Activated T-helper 1 cell treated with anti-CD3 and anti-CD28 coated beads, Interleukin-12 subunit alpha, Interleukin-12 subunit beta, Interleukin-2, Interleukin-4 antibody, amounts not matched to agents 30 ng/mL and 10 ng/mL and 1 ng/mL, durations not matched to agents 14 hours and 24 hours and 36 hours (primary cell): ENCODE results near the gene RPL37. TPM values are rescaled to one million over a fixed set of nuclear protein-coding genes. Genes with fewer than 3 reads are reported as not detected.
"Not testable (repeated sequence)": the region's sequence is repeated elsewhere in the genome, so short reads cannot be mapped to it uniquely, and the experiment has no call there.

Experiments
- DNase-seq: peaks from one replicate; pipeline ENCODE4 v3.0.0; 2021; ENCODE audit warnings: low spot score
- H3K27ac Mint-ChIP-seq: one replicate; pipeline ENCODE4 v1.8.0; 2021; ENCODE audit warnings: mild to moderate bottlenecking, mixed read lengths
- H3K27me3 Mint-ChIP-seq: one replicate; pipeline ENCODE4 v1.8.0; 2022; ENCODE audit warnings: mild to moderate bottlenecking, moderate library complexity, mixed read lengths; ENCODE audit not compliant: insufficient read depth
- H3K36me3 Mint-ChIP-seq: one replicate; pipeline ENCODE4 v1.8.0; 2021; ENCODE audit warnings: low read depth, mixed read lengths
- H3K4me1 Mint-ChIP-seq: one replicate; pipeline ENCODE4 v1.8.0; 2021; ENCODE audit warnings: low read depth, mixed read lengths
- H3K4me3 Mint-ChIP-seq: one replicate; pipeline ENCODE4 v1.8.0; 2021; ENCODE audit warnings: mild to moderate bottlenecking, moderate library complexity, mixed read lengths
- H3K9me3 Mint-ChIP-seq: one replicate; pipeline ENCODE4 v1.8.0; 2021; ENCODE audit warnings: mixed read lengths
- intact Hi-C: fragments of 100-400 bp; cut with micrococcal nuclease; formaldehyde crosslinking; loops from one replicate; pipeline ENCODE4 v1.15.1; 2024
- total RNA-seq: library from RNA; stranded (reverse); gene quantifications from 2 replicates; pipeline ENCODE4 v1.2.3, GENCODE V29; 2022

Gene RPL37
- total RNA-seq, 1 donor from 2014 or later, result 1,473 TPM

GRCh38 chr5:40786664-40787063, 48.4 kb downstream of the RPL37 start:
- Mint-ChIP-seq H3K4me1 (peaks cover 32% of the 10 kb centered on the region), H3K36me3 (peaks cover 26% of the 10 kb centered on the region)
- DNase-seq, H3K9me3 Mint-ChIP-seq, H3K27me3 Mint-ChIP-seq, H3K27ac Mint-ChIP-seq, intact Hi-C loops, H3K4me3 Mint-ChIP-seq: not testable (repeated sequence)

DNA sequence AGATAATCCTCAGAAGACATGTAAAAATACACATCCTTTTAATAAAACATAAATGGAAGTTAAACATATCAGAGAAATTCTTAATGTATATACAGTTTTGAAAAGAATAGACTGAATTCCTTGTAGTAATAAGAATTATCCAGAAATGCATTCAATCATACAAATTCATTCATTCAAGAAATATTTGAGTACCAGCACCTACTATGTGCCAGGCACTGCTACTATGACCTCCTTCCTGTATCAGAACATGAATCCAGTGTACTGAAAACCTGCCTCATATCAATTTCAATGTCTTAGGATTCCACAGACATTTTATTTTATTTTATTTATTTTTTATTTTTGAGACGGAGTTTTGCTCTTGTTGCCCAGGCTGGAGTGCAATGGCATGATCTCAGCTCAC, 50.1 kb downstream of the RPL37 start:
- Mint-ChIP-seq H3K27me3 (no peaks in the 10 kb centered on the region), H3K9me3 (peaks cover 9% of the 10 kb centered on the region), H3K4me3 (no peak overlapping the region), H3K36me3 (peaks cover 26% of the 10 kb centered on the region), H3K27ac (no peak overlapping the region), H3K4me1 (peaks cover 34% of the 10 kb centered on the region)
- intact Hi-C loops, result no loop called here
- no peak for DNase-seq

DNA sequence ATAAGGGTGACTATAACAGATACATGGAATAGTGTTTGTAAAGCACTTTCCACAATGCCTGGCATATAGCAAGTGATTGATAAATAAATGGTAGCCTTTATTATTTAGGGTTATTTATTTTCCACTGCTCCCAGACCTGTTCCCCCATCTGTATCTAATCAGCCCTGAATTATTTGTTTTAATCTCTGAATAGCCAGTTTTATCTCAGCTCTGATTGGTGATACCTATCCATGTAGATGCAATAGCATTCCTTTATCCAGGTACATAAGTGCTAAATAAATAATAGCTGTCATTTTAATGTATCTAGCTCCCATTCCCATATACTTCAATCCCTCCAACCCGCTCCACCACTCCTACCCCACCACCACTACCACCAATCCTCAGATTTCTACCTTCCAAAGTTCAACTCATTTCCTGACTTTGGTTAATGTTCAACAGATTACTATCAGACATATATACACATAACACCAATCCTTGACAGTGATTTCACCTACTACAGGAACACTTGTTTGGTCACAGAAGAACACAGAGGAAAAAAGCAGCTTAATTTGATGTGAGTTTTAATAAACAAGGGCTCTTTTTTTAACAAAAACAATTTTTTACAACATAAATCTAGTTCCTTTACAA, 50.9 kb downstream of the RPL37 start:
- Mint-ChIP-seq H3K4me1 (peaks cover 30% of the 10 kb centered on the region), H3K36me3 (peaks cover 23% of the 10 kb centered on the region), H3K4me3 (no peak overlapping the region), H3K27ac (no peak overlapping the region), H3K27me3 (no peaks in the 10 kb centered on the region), H3K9me3 (peaks cover 9% of the 10 kb centered on the region)
- intact Hi-C loops, result no loop called here
- no peak for DNase-seq

DNA sequence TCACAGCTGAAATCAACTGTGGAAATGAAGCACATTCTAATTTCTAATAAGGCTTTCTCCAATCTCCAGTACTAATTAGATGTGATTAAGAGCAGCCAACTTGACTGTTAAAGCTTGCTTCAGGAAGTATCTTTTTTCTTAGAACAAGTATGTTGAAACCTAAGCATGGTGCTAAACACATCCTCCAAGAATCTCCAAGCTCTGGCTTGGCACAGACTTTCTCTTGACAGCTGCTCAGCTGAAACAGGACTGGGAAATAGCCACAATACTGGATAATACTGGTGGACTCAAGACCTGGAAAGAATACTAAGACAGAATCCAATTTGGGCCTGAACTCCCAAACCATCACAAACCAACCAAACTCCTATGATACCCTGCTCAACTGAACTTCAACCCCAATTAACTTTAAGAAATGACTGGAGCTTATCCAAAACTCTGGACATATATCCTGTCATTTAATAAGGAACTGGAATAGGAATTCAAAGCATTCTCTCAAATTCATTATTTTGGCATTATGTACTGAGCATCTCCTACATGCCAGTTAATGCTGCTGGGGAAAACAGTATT, 53.1 kb downstream of the RPL37 start:
- Mint-ChIP-seq H3K4me3 (no peak overlapping the region), H3K9me3 (no peaks in the 10 kb centered on the region), H3K27ac (no peak overlapping the region), H3K4me1 (peaks cover 28% of the 10 kb centered on the region), H3K36me3 (peaks cover 9% of the 10 kb centered on the region), H3K27me3 (no peaks in the 10 kb centered on the region)
- DNase-seq, result no peak
- intact Hi-C loops, result no loop called here

- H3K4me1 Mint-ChIP-seq, result peaks cover 38% of the 10 kb centered on the region
- no peak overlapping the region for H3K27ac Mint-ChIP-seq
- peaks cover 12% of the 10 kb centered on the region for H3K36me3 Mint-ChIP-seq
- no peak overlapping the region for H3K4me3 Mint-ChIP-seq
- DNase-seq, result no peak
- H3K27me3 Mint-ChIP-seq, result no peaks in the 10 kb centered on the region
- H3K9me3 Mint-ChIP-seq, result no peaks in the 10 kb centered on the region
- intact Hi-C loops, result no loop called here
Observed at GRCh38 chr5:40780858-40781257, 54.2 kb downstream of the RPL37 start.

DNA sequence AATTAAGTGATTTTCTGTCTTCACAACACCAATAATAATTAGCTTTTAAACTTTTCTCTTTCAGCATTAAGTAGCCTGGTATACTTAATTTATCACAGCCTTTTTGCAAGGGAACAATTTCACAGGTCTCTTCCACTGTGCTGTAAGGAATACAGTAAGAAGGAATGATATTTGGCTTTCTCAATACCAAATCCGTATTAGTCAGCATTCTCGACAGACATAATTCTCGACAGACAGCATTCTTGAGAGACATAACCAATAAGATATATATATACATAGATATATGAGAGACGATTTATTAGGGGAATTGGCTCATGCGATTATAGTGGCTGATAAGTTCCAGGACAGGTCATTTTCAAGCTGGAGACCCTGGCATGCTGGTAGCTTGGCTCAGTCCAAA, 54.8 kb downstream of the RPL37 start:
- no peak overlapping the region for H3K4me3 Mint-ChIP-seq
- intact Hi-C loops, result no loop called here

GRCh38 chr5:40779561-40779960, 55.5 kb downstream of the RPL37 start:
- peaks cover 41% of the 10 kb centered on the region for H3K4me1 Mint-ChIP-seq
- H3K36me3 Mint-ChIP-seq, result peaks cover 18% of the 10 kb centered on the region
- H3K27me3 Mint-ChIP-seq, result no peaks in the 10 kb centered on the region
- no peaks in the 10 kb centered on the region for H3K9me3 Mint-ChIP-seq
- no peak overlapping the region for H3K27ac Mint-ChIP-seq
- no peak overlapping the region for H3K4me3 Mint-ChIP-seq
- intact Hi-C loops, result no loop called here
- DNase-seq, result no peak

More for the DNA sequence above, 54.8 kb downstream of the RPL37 start:
- H3K36me3 Mint-ChIP-seq, result peaks cover 14% of the 10 kb centered on the region
- H3K27me3 Mint-ChIP-seq, result no peaks in the 10 kb centered on the region
- H3K4me1 Mint-ChIP-seq, result peaks cover 43% of the 10 kb centered on the region
- H3K27ac Mint-ChIP-seq, result no peak overlapping the region
- H3K9me3 Mint-ChIP-seq, result no peaks in the 10 kb centered on the region
- no peak for DNase-seq

- H3K27me3 Mint-ChIP-seq, result no peaks in the 10 kb centered on the region
- H3K9me3 Mint-ChIP-seq, result no peaks in the 10 kb centered on the region
- intact Hi-C loops, result no loop called here
- H3K4me1 Mint-ChIP-seq, result peaks cover 35% of the 10 kb centered on the region
- no peak overlapping the region for H3K4me3 Mint-ChIP-seq
- H3K27ac Mint-ChIP-seq, result no peak overlapping the region
- peaks cover 24% of the 10 kb centered on the region for H3K36me3 Mint-ChIP-seq
- DNase-seq, result no peak
Observed at GRCh38 chr5:40778133-40778532, 56.9 kb downstream of the RPL37 start.

- no peaks in the 10 kb centered on the region for H3K27me3 Mint-ChIP-seq
- H3K36me3 Mint-ChIP-seq, result peaks cover 28% of the 10 kb centered on the region
- DNase-seq, result no peak
- no peak overlapping the region for H3K4me3 Mint-ChIP-seq
- intact Hi-C loops, result no loop called here
- no peaks in the 10 kb centered on the region for H3K9me3 Mint-ChIP-seq
- H3K4me1 Mint-ChIP-seq, result peaks cover 23% of the 10 kb centered on the region
- no peak overlapping the region for H3K27ac Mint-ChIP-seq
Observed at GRCh38 chr5:40776658-40776977, 58.4 kb downstream of the RPL37 start.

- intact Hi-C loops, result no loop called here
- no peaks in the 10 kb centered on the region for H3K9me3 Mint-ChIP-seq
- peaks cover 19% of the 10 kb centered on the region for H3K4me1 Mint-ChIP-seq
- no peak overlapping the region for H3K4me3 Mint-ChIP-seq
- DNase-seq, result no peak
- H3K27me3 Mint-ChIP-seq, result no peaks in the 10 kb centered on the region
- H3K36me3 Mint-ChIP-seq, result peaks cover 28% of the 10 kb centered on the region
- peak overlapping the region; percentile 41 for H3K27ac Mint-ChIP-seq
Observed at GRCh38 chr5:40775846-40776657, 59.0 kb downstream of the RPL37 start.

Other genes with a start within 250 kb of the RPL37 start
- 57.3 and 61.0 TPM in 2 replicates for gene PTGER4, start 155.3 kb downstream of the RPL37 start, total RNA-seq
- 23.4 and 24.6 TPM in 2 replicates for gene TTC33, start 79.3 kb downstream of the RPL37 start, total RNA-seq
- gene PRKAA1, start 36.8 kb downstream of the RPL37 start, total RNA-seq, result 56.6 and 59.0 TPM in 2 replicates
- 2.1 and 2.3 TPM in 2 replicates for gene CARD6, start 6.1 kb upstream of the RPL37 start, total RNA-seq
- not detected in 2 replicates for gene C7, start 74.3 kb upstream of the RPL37 start, total RNA-seq
- not detected in 2 replicates for gene MROH2B, start 236.1 kb upstream of the RPL37 start, total RNA-seq